Fibroblast of lung (primary cell): ENCODE data around the gene FLRT2. TPM values are rescaled to one million over a fixed set of nuclear protein-coding genes. Genes with fewer than 3 reads are reported as not detected.

Experiments used
- DNase-seq, 2 donors: peaks; one replicate each; pipeline versions ENCODE4 v3.0.0 to v3.0.0-alpha.2; 2010; ENCODE audit warnings: low read depth in 2 of 2
- H2AFZ ChIP-seq: 2 replicates; pipeline ENCODE4 v1.5.1; 2012; ENCODE audit warnings: low read length, control low read depth, inconsistent platforms
- H3K27ac ChIP-seq: 2 replicates; pipeline ENCODE4 v1.5.1; 2011; ENCODE audit warnings: low read length, control low read depth; ENCODE audit not compliant: insufficient read depth
- H3K27me3 ChIP-seq: 2 replicates; pipeline ENCODE4 v1.5.1; 2011; ENCODE audit warnings: mild to moderate bottlenecking, low read length; ENCODE audit not compliant: control insufficient read depth, insufficient read depth
- H3K36me3 ChIP-seq: 2 replicates; pipeline ENCODE4 v1.5.1; 2011; ENCODE audit warnings: low read length; ENCODE audit not compliant: control insufficient read depth, insufficient read depth
- H3K4me1 ChIP-seq: 2 replicates; pipeline ENCODE4 v1.5.1; 2011; ENCODE audit warnings: low read length; ENCODE audit not compliant: control insufficient read depth, insufficient read depth; ENCODE audit errors: extremely low read depth
- H3K4me2 ChIP-seq: 2 replicates; pipeline ENCODE4 v1.5.1; 2011; ENCODE audit warnings: low read length, control low read depth; ENCODE audit not compliant: insufficient read depth; ENCODE audit errors: extremely low read depth
- H3K4me3 ChIP-seq, 4 experiments: fragments of 200-600 bp in 1 of 4; sonication (generic) in 1 of 4; replicated peaks in 1 of 4; 2 replicates each; pipeline ENCODE4 v1.5.1; 2011 to 2016; ENCODE audit warnings: low read length in 4 of 4, low read depth in 3 of 4, mild to moderate bottlenecking in 3 of 4, control low read depth in 2 of 4, inconsistent platforms in 1 of 4, mixed read lengths in 1 of 4; ENCODE audit not compliant: insufficient read depth in 1 of 4; ENCODE audit errors: control extremely low read depth in 1 of 4
- H3K79me2 ChIP-seq: 2 replicates; pipeline ENCODE4 v1.5.1; 2012; ENCODE audit warnings: mild to moderate bottlenecking, low read length, inconsistent platforms; ENCODE audit not compliant: control insufficient read depth, insufficient read depth
- H3K9ac ChIP-seq: 2 replicates; pipeline ENCODE4 v1.5.1; 2011; ENCODE audit warnings: mild to moderate bottlenecking, low read length, control low read depth; ENCODE audit not compliant: insufficient read depth
- H3K9me3 ChIP-seq: 2 replicates; pipeline ENCODE4 v1.5.1; 2012; ENCODE audit warnings: low read depth, low read length; ENCODE audit not compliant: control insufficient read depth, insufficient read depth
- H4K20me1 ChIP-seq: 2 replicates; pipeline ENCODE4 v1.5.1; 2011; ENCODE audit warnings: low read length; ENCODE audit not compliant: control insufficient read depth, insufficient read depth; ENCODE audit errors: extremely low read depth
- CTCF ChIP-seq, 2 donors: IDR thresholded peaks in 1 of 2; conservative IDR thresholded peaks in 1 of 2; 1 replicate in 1 of 2; 2 replicates in 1 of 2; pipeline ENCODE4 v1.5.1; 2011 to 2012; ENCODE audit warnings: low read length in 2 of 2, control low read depth in 1 of 2, inconsistent platforms in 1 of 2, low read depth in 1 of 2, mild to moderate bottlenecking in 1 of 2
- EZH2 ChIP-seq: IDR thresholded peaks from 2 replicates; pipeline ENCODE4 v1.5.1; 2012; ENCODE audit warnings: low read length, control low read depth, mild to moderate bottlenecking; ENCODE audit errors: missing control alignments
- polyA plus RNA-seq, 2 donors: library from polyadenylated mRNA; depleted of rRNA in 1 of 2; stranded (reverse) in 1 of 2; unstranded in 1 of 2; fragments of >200 nt; gene quantifications; 2 replicates each; pipeline ENCODE4 v1.2.1, GENCODE V29; 2011 to 2012; ENCODE audit warnings: missing spikeins in 1 of 2
- total RNA-seq: library from RNA; depleted of rRNA; stranded (reverse); fragments of >200 nt; gene quantifications from 2 replicates; pipeline ENCODE4 v1.2.1, GENCODE V29; 2014

The FLRT2 gene
- total and polyA plus RNA-seq, 2 donors (not counting 1 experiment from before 2014, with no cell fraction given): 4.6 to 14.5 TPM

- Histone ChIP-seq H2AFZ (no peak overlapping the region), H3K27me3 (no peaks in the 10 kb centered on the region), H3K36me3 (no peaks in the 10 kb centered on the region), H3K79me2 (no peaks in the 10 kb centered on the region), H3K4me1 (no peaks in the 10 kb centered on the region), H3K4me3 (no peak overlapping the region), H3K4me2 (no peak overlapping the region), H3K9me3 (no peaks in the 10 kb centered on the region), H3K9ac (no peak overlapping the region), H3K27ac (no peak overlapping the region), H4K20me1 (no peaks in the 10 kb centered on the region)
- TF ChIP-seq EZH2: no peak
- TF ChIP-seq CTCF (conservative IDR thresholded peaks at IDR 0.05 in 1 of 2, IDR thresholded peaks at IDR 0.05 in 1 of 2; ENCODE audit: low read depth in 1 of 2, low read length in 2 of 2): no peak
- no peak for DNase-seq
Observed at GRCh38 chr14:85644211-85644610, 114.3 kb downstream of the FLRT2 start.

GRCh38 chr14:85653029-85653428 is 123.1 kb downstream of the FLRT2 start:
- H3K4me2 ChIP-seq: no peak overlapping the region
- no peak overlapping the region for H2AFZ ChIP-seq
- no peaks in the 10 kb centered on the region for H3K27me3 ChIP-seq
- TF ChIP-seq CTCF (conservative IDR thresholded peaks at IDR 0.05 in 1 of 2, IDR thresholded peaks at IDR 0.05 in 1 of 2; ENCODE audit: low read depth in 1 of 2, low read length in 2 of 2) (no peak), EZH2 (no peak)
- H3K79me2 ChIP-seq: no peaks in the 10 kb centered on the region
- no peak overlapping the region for H3K4me3 ChIP-seq
- no peak for DNase-seq
- H3K36me3 ChIP-seq: no peaks in the 10 kb centered on the region
- no peaks in the 10 kb centered on the region for H3K9me3 ChIP-seq
- no peak overlapping the region for H3K27ac ChIP-seq
- no peaks in the 10 kb centered on the region for H4K20me1 ChIP-seq
- H3K4me1 ChIP-seq: no peaks in the 10 kb centered on the region
- H3K9ac ChIP-seq: no peak overlapping the region

- Histone ChIP-seq H3K9me3 (no peaks in the 10 kb centered on the region), H3K4me2 (no peak overlapping the region), H3K4me3 (no peak overlapping the region), H3K9ac (no peak overlapping the region), H4K20me1 (no peaks in the 10 kb centered on the region), H3K27ac (no peak overlapping the region), H3K79me2 (no peaks in the 10 kb centered on the region), H3K36me3 (no peaks in the 10 kb centered on the region), H2AFZ (no peak overlapping the region), H3K27me3 (no peaks in the 10 kb centered on the region), H3K4me1 (no peaks in the 10 kb centered on the region)
- TF ChIP-seq CTCF (conservative IDR thresholded peaks at IDR 0.05 in 1 of 2, IDR thresholded peaks at IDR 0.05 in 1 of 2; ENCODE audit: low read depth in 1 of 2, low read length in 2 of 2) (no peak), EZH2 (no peak)
- DNase-seq: peak in 1 of 2 donors; percentile 7
Observed at GRCh38 chr14:85660243-85660922, 130.4 kb downstream of the FLRT2 start.
